Endothelial cell of umbilical vein (primary cell): ENCODE data around the gene OR10D3. TPM values are rescaled to one million over a fixed set of nuclear protein-coding genes. Genes with fewer than 3 reads are reported as not detected.
"Not testable (repeated sequence)": the region's sequence is repeated elsewhere in the genome, so short reads cannot be mapped to it uniquely, and the experiment has no call there.

Source experiments
- BruUV-seq: library from RNA; stranded (reverse); fragments of 400-500 nt; replicated peaks from 2 replicates; lab custom pipeline; 2021; lab: Mats Ljungman, UMichigan
- CTCF ChIA-PET: fragments of 300-600, 350-600 bp; sonication (Branson Sonifier 250); formaldehyde crosslinking; loops from one replicate; lab custom pipeline; 2021; ENCODE audit warnings: antibody characterized with exemption, inconsistent platforms; lab: Charles Lee
- POLR2A ChIA-PET: fragments of 300-600, 350-600 bp; sonication (Branson Sonifier 250); formaldehyde crosslinking; loops from one replicate; lab custom pipeline; 2021; ENCODE audit warnings: antibody characterized with exemption, inconsistent platforms; lab: Charles Lee
- DNase-seq: peaks from one replicate; pipeline ENCODE4 v3.0.0-alpha.2; 2011; ENCODE audit warnings: low read depth, low spot score
- FAIRE-seq: peaks from 2 replicates; lab custom pipeline; 2011; peaks lifted over from hg19 to GRCh38; lab: Jason Lieb, UNC
- H2AFZ ChIP-seq: 2 replicates; pipeline ENCODE4 v1.6.0; 2012; ENCODE audit warnings: low read depth, low read length, control low read depth, inconsistent platforms
- H3K27ac ChIP-seq: 2 replicates; pipeline ENCODE4 v1.5.1; 2011; ENCODE audit warnings: low read depth, mild to moderate bottlenecking, control low read depth, low read length, moderate library complexity; ENCODE audit not compliant: insufficient read depth
- H3K27me3 ChIP-seq, 2 experiments: 2 replicates each; pipeline versions ENCODE4 v1.6.0 to v1.6.1; 2011; ENCODE audit warnings: low read length in 2 of 2, mixed read lengths in 1 of 2; ENCODE audit not compliant: control insufficient read depth in 2 of 2, insufficient read depth in 2 of 2
- H3K36me3 ChIP-seq, 2 experiments: 2 replicates in 1 of 2; 3 replicates in 1 of 2; pipeline ENCODE4 v1.5.1; 2011; ENCODE audit warnings: low read length in 2 of 2, mild to moderate bottlenecking in 1 of 2, moderate library complexity in 1 of 2; ENCODE audit not compliant: control insufficient read depth in 2 of 2, insufficient read depth in 2 of 2; ENCODE audit errors: extremely low read depth in 1 of 2
- H3K4me1 ChIP-seq: 3 replicates; pipeline ENCODE4 v1.5.1; 2011; ENCODE audit warnings: mild to moderate bottlenecking, low read length; ENCODE audit not compliant: control insufficient read depth, insufficient read depth; ENCODE audit errors: extremely low read depth
- H3K4me2 ChIP-seq: 2 replicates; pipeline ENCODE4 v1.6.1; 2011; ENCODE audit warnings: low read length, control low read depth, mixed read lengths; ENCODE audit not compliant: insufficient read depth
- H3K4me3 ChIP-seq, 3 experiments: fragments of 200-600 bp in 1 of 3; sonication (generic), shearing (Covaris generic) in 1 of 3; replicated peaks in 1 of 3; 2 replicates each; pipeline ENCODE4 v1.5.1; 2011 to 2016; ENCODE audit warnings: control low read depth in 3 of 3, low read length in 3 of 3, mild to moderate bottlenecking in 2 of 3, inconsistent platforms in 1 of 3, low read depth in 1 of 3, moderate library complexity in 1 of 3; ENCODE audit not compliant: insufficient read depth in 1 of 3
- H3K79me2 ChIP-seq: 2 replicates; pipeline ENCODE4 v1.6.0; 2012; ENCODE audit warnings: low read length, inconsistent platforms; ENCODE audit not compliant: control insufficient read depth, insufficient read depth
- H3K9ac ChIP-seq: replicated peaks from 2 replicates; pipeline ENCODE3; 2011; ENCODE audit warnings: low read length, control low read depth; ENCODE audit not compliant: insufficient read depth; ENCODE audit errors: extremely low read depth
- H3K9me1 ChIP-seq: replicated peaks from 3 replicates; pipeline ENCODE4 v1.6.0; 2011; ENCODE audit warnings: mild to moderate bottlenecking, low read length; ENCODE audit not compliant: control insufficient read depth, insufficient read depth; ENCODE audit errors: extremely low read depth
- H3K9me3 ChIP-seq: replicated peaks from 2 replicates; pipeline ENCODE4 v1.5.1; 2012; ENCODE audit warnings: low read length, inconsistent platforms; ENCODE audit not compliant: control insufficient read depth, insufficient read depth
- H4K20me1 ChIP-seq: replicated peaks from 2 replicates; pipeline ENCODE3; 2011; ENCODE audit warnings: mild to moderate bottlenecking, low read length; ENCODE audit not compliant: control insufficient read depth, insufficient read depth; ENCODE audit errors: extremely low read depth
- EZH2 ChIP-seq: IDR thresholded peaks from 2 replicates; pipeline ENCODE4 v1.6.1; 2012; ENCODE audit warnings: borderline replicate concordance, low read depth, mild to moderate bottlenecking, moderate library complexity, low read length, inconsistent platforms; ENCODE audit not compliant: severe bottlenecking
- GATA2 ChIP-seq: IDR thresholded peaks from 2 replicates; pipeline ENCODE4 v1.7.0; 2011; ENCODE audit warnings: low read depth, mild to moderate bottlenecking, moderate library complexity, mixed read lengths, low read length; ENCODE audit not compliant: insufficient read length, insufficient read depth
- JUN ChIP-seq: IDR thresholded peaks from 2 replicates; pipeline ENCODE4 v1.6.1; 2011; ENCODE audit warnings: borderline replicate concordance, low read depth; ENCODE audit not compliant: insufficient read length, insufficient read depth
- POLR2AphosphoS5 ChIP-seq: IDR thresholded peaks from 2 replicates; pipeline ENCODE4 v1.6.1; 2012; ENCODE audit warnings: low read depth, mild to moderate bottlenecking, control low read depth, low read length, moderate library complexity; ENCODE audit not compliant: insufficient read depth
- dilution Hi-C: fragments of 300-500 bp; cut with MboI; formaldehyde crosslinking; loops from one replicate; pipeline ENCODE4 v1.15.0; 2019; ENCODE audit warnings: low sequenced_read_pairs; ENCODE audit not compliant: extremely low pct_ligation_motif_present
- intact Hi-C: fragments of 100-400 bp; cut with micrococcal nuclease; formaldehyde crosslinking; loops from one replicate; pipeline ENCODE4 v1.10.0; 2022
- polyA plus RNA-seq, 4 experiments: library from polyadenylated mRNA; depleted of rRNA in 3 of 4; stranded (reverse) in 3 of 4; unstranded in 1 of 4; fragments of >200 nt; gene quantifications; 2 replicates each; pipeline versions ENCODE4 v1.2.1 to v1.2.3, GENCODE V29; 2011 to 2012; ENCODE audit warnings: missing spikeins in 1 of 4
- total RNA-seq: library from RNA; stranded (reverse); gene quantifications from 2 replicates; pipeline ENCODE4 v1.2.3, GENCODE V29; 2021
- TF ChIP-seq, protein P1 (sequence below): IDR thresholded peaks from 2 replicates; pipeline ENCODE4 v1.6.1; 2011; ENCODE audit not compliant: insufficient read depth, insufficient read length

Gene OR10D3
- total and polyA plus RNA-seq, 2 donors (not counting 3 experiments of a cell fraction or from before 2014, with no cell fraction given) = not detected

- intact Hi-C loops (no loop called here), dilution Hi-C loops (no loop called here)
- FAIRE-seq = no peak
- Histone ChIP-seq H3K9me3 (no peaks in the 10 kb centered on the region), H3K9me1 (no peaks in the 10 kb centered on the region), H3K79me2 (no peaks in the 10 kb centered on the region), H3K4me1 (no peaks in the 10 kb centered on the region), H3K4me3 (no peak overlapping the region), H3K9ac (no peak overlapping the region), H3K27ac (no peak overlapping the region), H3K36me3 (no peaks in the 10 kb centered on the region), H2AFZ (no peak overlapping the region), H3K27me3 (no peaks in the 10 kb centered on the region), H3K4me2 (no peak overlapping the region), H4K20me1 (no peaks in the 10 kb centered on the region)
- no peak for DNase-seq
- CTCF ChIA-PET = no interaction called here
- TF ChIP-seq POLR2AphosphoS5 (no peak), GATA2 (no peak), EZH2 (no peak), JUN (no peak)
- TF ChIP-seq, protein P1, sequence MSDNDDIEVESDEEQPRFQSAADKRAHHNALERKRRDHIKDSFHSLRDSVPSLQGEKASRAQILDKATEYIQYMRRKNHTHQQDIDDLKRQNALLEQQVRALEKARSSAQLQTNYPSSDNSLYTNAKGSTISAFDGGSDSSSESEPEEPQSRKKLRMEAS = no peak
- POLR2A ChIA-PET = no interaction called here
- BruUV-seq = no TSS peak
Observed at GRCh38 chr11:124222407-124222806, 39.3 kb downstream of the OR10D3 start.

DNA sequence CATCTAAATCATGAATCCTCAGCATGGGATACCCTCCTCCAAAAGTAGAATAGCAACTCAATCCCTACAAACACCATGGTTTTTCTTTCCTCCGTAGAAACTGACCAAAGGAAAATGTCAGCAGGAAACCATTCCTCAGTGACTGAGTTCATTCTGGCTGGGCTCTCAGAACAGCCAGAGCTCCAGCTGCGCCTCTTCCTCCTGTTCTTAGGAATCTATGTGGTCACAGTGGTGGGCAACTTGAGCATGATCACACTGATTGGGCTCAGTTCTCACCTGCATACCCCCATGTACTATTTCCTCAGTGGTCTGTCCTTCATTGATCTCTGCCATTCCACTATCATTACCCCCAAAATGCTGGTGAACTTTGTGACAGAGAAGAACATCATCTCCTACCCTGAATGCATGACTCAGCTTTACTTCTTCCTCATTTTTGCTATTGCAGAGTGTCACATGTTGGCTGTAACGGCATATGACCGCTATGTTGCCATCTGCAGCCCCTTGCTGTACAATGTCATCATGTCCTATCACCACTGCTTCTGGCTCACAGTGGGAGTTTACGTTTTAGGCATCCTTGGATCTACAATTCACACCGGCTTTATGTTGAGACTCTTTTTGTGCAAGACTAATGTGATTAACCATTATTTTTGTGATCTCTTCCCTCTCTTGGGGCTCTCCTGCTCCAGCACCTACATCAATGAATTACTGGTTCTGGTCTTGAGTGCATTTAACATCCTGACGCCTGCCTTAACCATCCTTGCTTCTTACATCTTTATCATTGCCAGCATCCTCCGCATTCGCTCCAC lies 41.7 kb downstream of the OR10D3 start:
- DNase-seq, H3K9me1 ChIP-seq, H3K9ac ChIP-seq, H3K4me3 ChIP-seq, H3K4me2 ChIP-seq, H3K27ac ChIP-seq, H3K79me2 ChIP-seq, BruUV-seq, dilution Hi-C loops, CTCF ChIA-PET, POLR2A ChIA-PET, H3K9me3 ChIP-seq, H3K27me3 ChIP-seq, FAIRE-seq, H3K36me3 ChIP-seq, H3K4me1 ChIP-seq, H4K20me1 ChIP-seq, H2AFZ ChIP-seq: not testable (repeated sequence)
- intact Hi-C loops = loop anchor here (2.0 kb wide), 1 partner anchor 26 kb away; no protein-coding TSS in a partner anchor
